GM10266 (cell line): ENCODE data around the gene STAT5B.

Experiments used
- DNase-seq: peaks from one replicate; pipeline ENCODE4 v3.0.0; 2012; ENCODE audit errors: extremely low spot score
- TF ChIP-seq, protein P1 (sequence below): IDR thresholded peaks from 2 replicates; pipeline ENCODE4 v1.5.1; 2012; ENCODE audit warnings: mild to moderate bottlenecking, low read depth; ENCODE audit not compliant: control insufficient read depth, insufficient read depth; ENCODE audit errors: missing control alignments

STAT5B gene

DNA sequence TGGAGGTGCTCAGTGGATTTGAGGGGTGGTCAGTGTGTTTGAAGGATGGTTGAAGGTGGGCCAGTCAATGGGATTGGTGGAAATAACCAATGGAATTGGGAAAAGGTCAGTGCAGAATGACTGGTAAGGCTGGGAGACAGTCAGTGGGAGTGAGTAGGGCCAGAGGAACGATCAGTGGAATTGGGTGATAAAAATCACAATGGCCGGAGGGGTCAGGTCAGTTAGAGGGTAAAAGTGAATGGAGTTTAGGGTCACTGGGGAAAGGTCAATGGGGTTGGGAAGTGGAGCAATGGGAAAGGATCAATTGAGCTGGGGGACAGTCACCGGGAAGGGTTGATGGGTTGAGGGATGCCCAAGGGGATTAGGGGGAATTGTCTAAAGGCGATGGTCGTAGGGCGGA is 110.4 kb downstream of the STAT5B start:
- no peak for DNase-seq
- TF ChIP-seq, protein P1, sequence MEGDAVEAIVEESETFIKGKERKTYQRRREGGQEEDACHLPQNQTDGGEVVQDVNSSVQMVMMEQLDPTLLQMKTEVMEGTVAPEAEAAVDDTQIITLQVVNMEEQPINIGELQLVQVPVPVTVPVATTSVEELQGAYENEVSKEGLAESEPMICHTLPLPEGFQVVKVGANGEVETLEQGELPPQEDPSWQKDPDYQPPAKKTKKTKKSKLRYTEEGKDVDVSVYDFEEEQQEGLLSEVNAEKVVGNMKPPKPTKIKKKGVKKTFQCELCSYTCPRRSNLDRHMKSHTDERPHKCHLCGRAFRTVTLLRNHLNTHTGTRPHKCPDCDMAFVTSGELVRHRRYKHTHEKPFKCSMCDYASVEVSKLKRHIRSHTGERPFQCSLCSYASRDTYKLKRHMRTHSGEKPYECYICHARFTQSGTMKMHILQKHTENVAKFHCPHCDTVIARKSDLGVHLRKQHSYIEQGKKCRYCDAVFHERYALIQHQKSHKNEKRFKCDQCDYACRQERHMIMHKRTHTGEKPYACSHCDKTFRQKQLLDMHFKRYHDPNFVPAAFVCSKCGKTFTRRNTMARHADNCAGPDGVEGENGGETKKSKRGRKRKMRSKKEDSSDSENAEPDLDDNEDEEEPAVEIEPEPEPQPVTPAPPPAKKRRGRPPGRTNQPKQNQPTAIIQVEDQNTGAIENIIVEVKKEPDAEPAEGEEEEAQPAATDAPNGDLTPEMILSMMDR = no peak

DNA sequence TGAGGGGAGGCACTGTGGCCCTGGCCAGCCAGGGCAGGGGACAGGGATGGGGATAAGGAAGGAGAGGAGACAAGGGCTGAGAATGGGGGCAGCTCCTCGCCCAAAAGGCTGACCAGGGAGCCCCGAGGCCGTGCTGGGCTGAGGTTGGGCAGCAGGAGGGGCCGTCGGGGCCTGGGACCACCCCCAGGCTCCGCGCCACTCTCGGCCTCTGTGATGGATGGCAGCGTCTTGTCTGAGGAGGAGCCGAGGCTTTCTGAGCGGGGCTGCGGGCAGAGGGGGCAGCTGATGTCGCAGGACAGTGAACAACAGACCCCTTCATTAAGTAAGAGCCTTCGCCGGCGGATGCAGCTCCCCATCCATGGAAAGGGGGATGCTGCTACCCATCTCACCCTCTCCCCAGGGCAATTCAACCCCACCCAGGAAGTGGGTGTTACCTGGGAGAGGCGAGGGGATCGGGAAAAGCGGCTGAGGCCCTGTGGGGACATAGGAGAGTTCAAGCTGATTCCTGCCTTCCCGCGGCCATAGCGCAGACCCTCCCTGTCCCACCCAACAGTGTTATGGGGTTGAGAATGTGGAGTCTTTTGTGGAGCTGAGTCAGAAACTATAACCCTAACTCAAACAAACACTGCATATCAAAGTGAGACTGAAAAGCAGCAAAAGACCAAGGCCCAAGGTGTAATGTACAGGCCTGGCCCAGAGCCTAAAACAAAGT is 112.3 kb downstream of the STAT5B start:
- no peak for DNase-seq
- TF ChIP-seq, protein P1 = no peak

DNA sequence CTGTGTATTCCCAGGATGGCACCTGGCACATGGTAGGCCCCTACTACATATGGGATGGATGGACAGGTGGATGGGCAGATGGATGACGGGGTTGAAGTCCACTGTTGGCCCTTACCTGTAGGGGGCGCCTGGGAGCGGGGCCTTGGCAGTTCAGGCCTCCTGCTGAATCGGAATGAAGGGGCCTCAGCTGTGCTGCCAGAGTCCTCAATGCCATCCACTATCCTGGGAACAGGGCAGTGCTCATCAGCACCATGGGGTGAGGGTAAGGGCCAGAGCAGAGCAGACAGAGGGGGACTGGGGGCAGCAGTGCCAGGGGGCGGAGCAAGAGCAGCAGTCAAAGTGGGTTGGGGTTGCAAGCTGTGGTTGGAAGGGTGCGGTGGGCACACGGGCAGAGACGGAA is 113.1 kb downstream of the STAT5B start:
- peak; percentile 61 for DNase-seq
- TF ChIP-seq, protein P1 = peak; percentile 51

DNA sequence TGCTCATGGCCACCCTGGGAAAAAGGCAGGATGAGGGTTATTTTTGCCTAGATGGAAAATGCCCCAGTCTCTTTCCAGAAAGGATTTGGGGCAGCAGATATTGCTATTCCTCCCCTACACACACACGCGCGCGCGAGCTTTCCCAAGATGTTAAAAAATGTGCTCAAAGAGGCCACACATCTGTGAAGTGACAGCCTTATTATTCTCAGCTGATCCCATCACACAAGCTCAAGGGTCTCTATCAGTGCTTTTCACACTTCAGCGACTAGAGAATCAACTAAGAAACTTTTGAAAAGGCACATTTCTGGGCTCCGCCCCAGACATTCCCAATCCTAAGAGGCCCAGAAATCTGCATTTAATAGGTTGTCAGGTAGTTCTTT is 115.7 kb downstream of the STAT5B start:
- TF ChIP-seq, protein P1 = no peak
- DNase-seq = no peak

DNA sequence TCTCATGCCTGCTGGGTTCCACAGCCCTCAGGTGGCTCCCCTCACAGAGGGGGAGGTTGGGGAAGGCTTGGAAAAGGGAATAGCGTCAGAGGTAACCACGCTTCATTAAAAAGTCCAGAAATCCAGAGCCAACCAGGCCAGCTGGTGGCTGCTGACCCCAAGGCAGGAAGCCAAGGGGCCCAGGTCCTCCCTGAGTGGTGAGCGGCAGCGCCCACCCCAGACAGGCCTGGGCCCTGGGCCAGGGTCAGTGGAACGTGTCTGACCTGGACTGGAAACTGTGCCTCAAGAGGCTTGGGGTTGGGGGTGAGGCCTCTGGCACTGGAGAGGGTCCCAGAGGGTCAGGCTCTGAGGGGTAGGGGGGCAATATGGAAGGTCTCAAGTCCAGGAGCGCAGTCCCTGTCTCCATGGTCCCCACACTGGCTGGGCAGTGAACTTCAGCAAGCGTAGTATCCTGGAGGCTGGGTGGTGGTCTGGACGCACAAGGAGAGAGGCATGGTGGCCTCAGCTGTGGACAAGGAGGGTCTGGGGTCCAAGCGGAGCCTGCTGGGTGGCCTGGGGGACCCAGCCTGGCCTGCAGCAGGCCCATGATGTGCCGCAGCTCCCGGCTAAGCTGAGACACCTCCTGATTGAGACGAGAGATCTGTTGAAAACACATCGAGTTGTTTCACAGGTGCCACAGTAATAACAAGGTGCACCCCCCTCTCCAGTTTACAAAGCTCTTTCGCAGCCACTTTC is 116.2 kb downstream of the STAT5B start:
- TF ChIP-seq, protein P1 = no peak
- no peak for DNase-seq

DNA sequence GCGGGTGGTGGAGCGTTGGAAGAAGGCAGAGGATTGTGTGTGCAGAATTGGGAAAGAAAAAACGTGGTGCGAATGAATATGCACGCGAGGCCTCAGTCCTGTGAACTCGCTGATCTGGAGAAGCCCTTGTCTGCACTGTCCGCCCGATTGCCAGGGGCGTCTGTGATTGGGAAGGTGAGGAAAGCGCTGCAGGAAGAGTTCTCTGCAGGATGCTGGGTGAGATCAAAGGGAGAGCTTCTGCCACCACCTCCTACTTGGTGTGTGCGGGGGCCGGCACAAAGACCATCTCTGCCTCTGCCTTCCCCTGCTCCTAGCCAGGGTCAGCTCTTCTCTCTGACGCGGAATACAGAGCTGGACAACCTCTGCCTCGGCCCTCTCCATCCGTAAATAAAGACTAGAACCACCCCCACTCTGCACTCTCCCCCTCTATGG is 120.6 kb downstream of the STAT5B start:
- TF ChIP-seq, protein P1 = no peak
- no peak for DNase-seq
